DMS114 treated with DMSO at 0.1 percent for 48 hours (cell line): ENCODE results near the gene GRIK1.

Experiments used
- DNase-seq: peaks from one replicate; lab custom pipeline; 2025; ENCODE audit not compliant: unreplicated experiment; lab: John Stamatoyannopoulos, UW

Gene GRIK1

GRCh38 chr21:29721964-29722363 lies 217.8 kb downstream of the GRIK1 start:
- no peak for DNase-seq

- no peak for DNase-seq
Observed at GRCh38 chr21:29721221-29721620, 218.6 kb downstream of the GRIK1 start.

DNA sequence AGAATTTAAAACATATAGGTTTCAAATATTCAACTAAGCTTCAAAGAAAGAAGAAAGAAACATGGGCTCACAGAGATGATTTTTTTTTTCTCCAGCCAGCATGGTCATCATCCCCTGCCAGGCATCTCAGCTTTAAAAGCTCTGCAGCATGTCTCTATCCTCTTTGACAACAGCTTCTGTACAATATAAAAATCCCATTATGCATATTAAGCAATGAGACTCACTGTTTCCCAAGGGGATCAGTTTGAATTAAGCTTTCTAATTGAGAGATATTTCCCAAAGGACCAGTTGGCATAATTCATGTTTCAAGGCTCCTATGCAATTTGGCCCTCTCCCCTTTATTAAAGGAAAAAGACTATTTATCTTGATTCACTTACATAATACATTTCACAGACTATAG lies 220.3 kb downstream of the GRIK1 start:
- DNase-seq = no peak

DNA sequence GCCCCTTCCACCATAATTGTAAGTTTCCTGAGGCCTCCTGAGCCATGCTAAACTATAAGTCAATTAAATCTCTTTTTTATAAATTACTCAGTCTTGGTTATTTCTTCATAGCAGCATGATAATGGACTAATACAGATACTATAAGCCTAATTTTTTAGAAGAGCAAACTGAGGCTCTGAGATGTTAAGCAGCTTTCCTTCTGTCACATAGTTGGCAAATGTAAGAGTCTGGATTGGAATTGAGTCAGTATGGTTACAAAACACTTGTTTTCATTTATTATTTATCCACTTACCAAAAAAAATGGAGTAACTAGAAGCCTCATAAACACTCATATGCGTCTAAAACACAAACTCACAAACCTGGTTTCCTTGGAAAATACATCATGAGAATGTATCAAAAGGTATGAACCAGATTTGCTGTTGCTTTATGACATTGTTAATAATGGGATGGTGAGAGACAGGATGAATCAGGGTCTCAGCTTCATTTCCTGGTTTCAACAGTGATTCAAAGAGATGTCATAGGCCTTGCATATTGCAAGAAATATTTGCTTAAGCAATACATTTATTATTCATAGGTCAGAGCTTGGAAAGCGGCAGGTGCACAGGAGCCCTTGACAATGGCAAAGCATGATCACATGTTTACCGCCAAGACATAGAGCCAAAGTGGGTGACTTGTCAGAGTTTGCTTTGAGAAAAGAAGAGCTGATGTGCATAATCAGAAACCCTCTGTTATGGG lies 221.5 kb downstream of the GRIK1 start:
- DNase-seq = no peak

DNA sequence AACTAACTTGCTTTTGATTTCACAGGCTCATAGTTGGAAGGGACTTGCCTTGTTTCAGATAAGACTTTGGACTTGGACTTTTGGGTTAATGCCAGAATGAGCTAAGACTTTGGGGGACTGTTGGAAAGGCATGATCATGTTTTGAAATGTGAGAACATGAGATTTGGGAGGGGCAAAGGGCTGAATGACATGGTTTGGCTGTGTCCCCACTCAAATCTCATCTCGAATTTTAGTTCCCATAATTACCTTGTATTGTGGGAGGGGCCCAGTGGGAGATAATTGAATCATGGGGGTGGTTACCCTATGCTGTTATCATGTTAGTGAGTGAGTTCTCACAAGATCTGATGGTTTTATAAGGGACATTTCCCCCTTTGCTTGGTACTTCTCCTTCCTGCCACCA lies 222.1 kb downstream of the GRIK1 start:
- DNase-seq = no peak

DNA sequence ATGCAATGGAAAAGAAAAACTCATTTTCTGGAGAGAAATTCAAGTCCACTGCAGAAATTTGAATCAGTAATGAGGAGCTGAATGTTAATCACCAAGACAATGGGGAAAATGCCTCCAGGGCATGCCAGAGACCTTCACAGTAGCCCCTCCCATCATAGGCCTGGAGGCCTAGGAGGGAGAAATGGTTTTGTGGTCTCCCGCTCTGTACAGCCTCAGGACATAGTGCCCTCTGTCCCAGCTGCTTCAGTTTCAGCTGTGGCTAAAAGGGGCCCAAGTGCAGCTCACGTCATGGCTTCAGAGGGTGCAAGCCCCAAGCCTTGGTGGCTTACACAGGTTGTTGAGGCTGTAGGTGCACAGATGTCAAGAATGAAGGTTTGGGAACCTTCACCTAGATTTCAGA lies 223.0 kb downstream of the GRIK1 start:
- no peak for DNase-seq

GRCh38 chr21:29715089-29715488 lies 224.7 kb downstream of the GRIK1 start:
- no peak for DNase-seq

DNA sequence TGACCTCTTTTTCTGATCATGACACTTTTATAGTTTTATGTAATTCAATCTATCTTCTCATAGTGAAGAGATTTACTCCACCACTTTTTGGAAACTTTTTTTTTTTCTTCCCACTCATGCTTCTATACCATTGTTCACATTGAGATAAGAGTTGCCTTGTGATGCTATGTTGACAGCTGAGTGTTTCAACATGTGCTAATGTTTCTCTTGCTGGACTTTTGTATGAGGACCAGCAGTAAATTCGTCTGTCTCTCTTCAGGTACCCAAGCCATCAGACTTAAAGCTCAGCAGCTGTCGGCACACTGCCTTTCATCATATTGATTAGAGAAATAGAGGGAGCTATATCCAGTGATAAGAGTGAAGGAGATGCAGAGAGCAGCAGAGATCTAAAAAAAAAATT lies 227.0 kb downstream of the GRIK1 start:
- DNase-seq = no peak

DNA sequence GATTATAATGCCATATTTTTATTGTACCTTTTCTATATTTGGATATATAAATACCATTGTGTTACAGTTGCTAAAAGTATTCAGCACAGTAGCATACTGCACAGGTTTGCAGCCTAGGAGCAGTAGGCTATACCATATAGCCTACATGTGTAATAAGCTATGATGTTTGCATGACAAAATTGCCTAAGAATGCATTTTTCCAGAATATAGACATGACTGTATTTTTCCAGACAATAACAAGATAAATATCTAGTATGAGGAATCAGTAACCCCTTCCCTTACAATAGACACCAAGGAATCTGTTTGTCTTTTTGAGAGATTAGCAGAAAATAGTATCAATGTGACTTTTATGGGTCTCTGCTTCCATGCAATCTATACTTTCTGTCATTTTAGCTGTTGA lies 228.6 kb downstream of the GRIK1 start:
- no peak for DNase-seq

DNA sequence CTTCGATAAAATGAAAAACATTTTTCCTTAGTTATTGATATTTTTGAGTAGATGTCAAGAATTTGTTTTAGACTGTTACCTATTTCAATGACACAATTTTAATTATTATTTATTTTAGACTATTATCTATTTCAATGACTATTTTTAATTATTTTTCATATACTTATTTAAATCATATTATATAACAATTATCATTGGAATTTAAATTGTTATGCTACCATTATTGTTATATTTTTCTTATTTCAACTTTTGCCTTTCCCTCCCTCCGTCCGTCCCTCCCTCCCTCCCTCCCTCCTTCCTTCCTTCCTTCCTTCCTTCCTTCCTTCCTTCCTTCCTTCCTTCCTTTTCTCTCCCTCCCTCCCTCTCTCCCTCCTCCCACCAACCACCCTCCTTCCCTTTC lies 229.3 kb downstream of the GRIK1 start:
- DNase-seq = no peak

GRCh38 chr21:29708401-29708800 lies 231.4 kb downstream of the GRIK1 start:
- DNase-seq = no peak

DNA sequence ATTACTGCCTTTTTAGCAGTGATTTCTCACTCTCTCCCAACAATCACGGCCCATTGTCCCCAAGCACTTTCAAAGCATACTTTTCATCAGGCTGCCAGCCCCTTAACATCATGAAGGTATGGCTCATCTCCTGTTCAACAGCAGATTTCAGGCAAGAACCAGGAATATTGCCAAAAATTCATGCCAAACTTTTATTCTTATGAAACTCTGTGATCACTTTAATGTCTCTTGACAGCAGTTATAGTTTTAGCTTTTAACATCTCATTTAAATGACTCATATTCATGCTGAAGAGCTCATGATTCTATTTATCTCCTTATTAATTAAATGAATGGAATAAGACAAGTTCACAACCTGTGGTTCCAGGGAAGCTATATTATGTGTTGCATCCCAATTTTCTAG lies 235.1 kb downstream of the GRIK1 start:
- no peak for DNase-seq

- DNase-seq = no peak
Observed at GRCh38 chr21:29701676-29702075, 238.1 kb downstream of the GRIK1 start.

DNA sequence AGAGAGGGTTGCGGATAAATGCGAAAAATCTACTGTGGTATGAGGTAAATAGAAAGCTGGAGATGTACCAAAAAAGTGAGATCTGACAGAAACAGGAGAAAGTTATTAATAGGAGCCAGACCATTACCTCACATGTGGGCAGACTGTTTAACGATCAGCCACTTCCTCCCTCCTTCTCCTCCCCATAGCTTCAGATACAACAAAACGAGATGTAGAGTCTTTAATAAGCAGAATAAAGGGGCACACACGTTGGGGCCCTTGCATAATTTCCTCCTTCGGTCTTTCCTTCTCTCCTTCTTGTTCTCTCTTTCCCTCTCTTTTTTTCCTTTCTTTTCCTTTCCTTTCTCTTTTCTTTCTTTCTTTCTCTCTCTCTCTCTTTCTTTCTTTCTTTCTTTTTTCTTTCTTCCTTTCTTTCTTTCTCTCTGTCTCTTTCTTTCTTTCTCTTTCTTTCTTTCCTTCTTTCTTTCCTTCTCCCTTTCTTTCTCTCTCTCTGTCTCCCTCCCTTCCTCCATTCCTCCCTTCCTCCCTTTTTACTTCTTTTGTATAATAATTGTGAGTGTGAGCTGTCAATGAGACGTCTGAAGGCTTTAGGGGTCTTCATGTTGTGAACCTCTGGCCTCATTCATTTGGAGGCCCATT lies 242.1 kb downstream of the GRIK1 start:
- no peak for DNase-seq

GRCh38 chr21:29696937-29697336 lies 242.9 kb downstream of the GRIK1 start:
- DNase-seq = no peak

- DNase-seq = no peak
Observed at GRCh38 chr21:29691616-29692491, 247.9 kb downstream of the GRIK1 start.

GRCh38 chr21:29689753-29690152 lies 250.0 kb downstream of the GRIK1 start:
- DNase-seq = no peak

DNA sequence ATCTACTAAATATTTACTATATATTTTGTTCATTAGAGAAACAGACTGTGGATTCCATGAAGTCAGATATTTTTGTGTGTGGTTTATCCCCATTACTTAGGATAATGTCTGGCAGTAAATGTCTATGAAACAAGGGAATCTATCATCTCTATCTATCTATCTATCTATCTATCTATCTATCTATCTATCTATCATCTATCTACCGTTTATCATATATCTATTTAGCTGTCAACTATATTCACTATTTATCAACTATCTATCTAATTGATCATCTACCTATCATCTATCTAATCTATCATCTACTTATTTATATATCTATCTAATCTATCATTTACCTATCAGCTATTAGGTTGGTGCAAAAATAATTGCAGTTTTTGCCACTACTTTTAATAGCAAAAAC lies 255.7 kb downstream of the GRIK1 start:
- DNase-seq = no peak

DNA sequence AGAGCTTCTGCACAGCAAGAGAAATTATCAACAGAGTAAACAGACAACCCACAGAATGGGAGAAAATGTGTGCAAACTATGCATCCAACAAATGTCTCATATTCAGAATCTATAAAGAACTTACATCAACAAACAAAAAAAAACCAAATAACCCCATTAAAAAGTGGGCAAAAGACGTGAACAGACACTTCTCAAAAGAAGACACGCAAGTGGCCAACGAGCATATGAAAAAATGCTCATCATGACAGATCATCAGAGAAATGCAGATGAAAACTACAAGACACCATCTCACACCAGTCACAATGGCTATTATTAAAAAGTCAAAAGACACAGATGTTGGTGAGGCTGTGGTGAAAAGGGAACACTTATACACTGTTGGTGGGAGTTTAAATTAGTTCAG lies 257.0 kb downstream of the GRIK1 start:
- DNase-seq = no peak

DNA sequence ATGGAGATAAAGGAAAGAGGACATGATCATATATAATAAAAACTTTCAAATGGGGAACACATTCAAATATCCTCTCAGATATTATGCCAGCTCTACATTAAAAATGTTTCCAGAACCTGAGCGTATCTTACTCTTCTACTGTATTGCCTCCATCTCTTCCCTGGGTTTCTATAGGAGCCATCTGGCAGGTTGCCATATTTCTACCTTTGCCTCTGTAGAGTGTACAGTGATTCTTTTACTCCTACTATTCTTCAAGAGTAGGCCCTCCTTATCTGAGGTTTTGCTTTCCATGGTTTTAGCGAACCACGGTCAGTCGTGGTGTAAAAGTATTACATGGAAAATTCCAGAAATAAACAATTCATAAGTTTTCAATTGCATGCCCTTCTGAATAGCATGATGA lies 259.5 kb downstream of the GRIK1 start:
- no peak for DNase-seq

GRCh38 chr21:29678626-29679025 lies 261.2 kb downstream of the GRIK1 start:
- no peak for DNase-seq

- no peak for DNase-seq
Observed at GRCh38 chr21:29677326-29677725, 262.5 kb downstream of the GRIK1 start.
